GM12878 (cell line): ENCODE data around the gene CINP. TPM values are rescaled to one million over a fixed set of nuclear protein-coding genes. Genes with fewer than 3 reads are reported as not detected.

Experiments
- ATAC-seq: fragments of 200-7000 bp; cut with Tn5 transposase; 3 replicates; pipeline ENCODE4 v1.9.1; 2020; ENCODE audit warnings: mild to moderate bottlenecking, moderate library complexity
- BruUV-seq: library from RNA; stranded (reverse); fragments of 400-500 nt; replicated peaks from 2 replicates; lab custom pipeline; 2021; lab: Mats Ljungman, UMichigan
- CTCF ChIA-PET: fragments of 300-600 bp; sonication (Branson Sonifier 250); formaldehyde crosslinking; extraction: SDS; loops from one replicate; lab custom pipeline; 2021; ENCODE audit warnings: inconsistent platforms; lab: Yijun Ruan, JAX
- POLR2A ChIA-PET: fragments of 350-600 bp; formaldehyde crosslinking; extraction: SDS; loops from one replicate; lab custom pipeline; 2021; ENCODE audit warnings: inconsistent platforms; lab: Charles Lee
- RAD21 ChIA-PET: fragments of 300-600 bp; sonication (Branson Sonifier 250); formaldehyde crosslinking; loops from one replicate; lab custom pipeline; 2023; ENCODE audit warnings: antibody characterized with exemption; ENCODE audit not compliant: unreplicated experiment; lab: Charles Lee
- SMC1A ChIA-PET: fragments of 300-600 bp; sonication (Branson Sonifier 250); formaldehyde crosslinking; loops from one replicate; lab custom pipeline; 2023; ENCODE audit not compliant: unreplicated experiment, uncharacterized antibody; lab: Charles Lee
- DNase-seq: peaks from one replicate; pipeline ENCODE4 v3.0.0-alpha.2; 2011; ENCODE audit warnings: low read depth, low spot score
- FAIRE-seq: peaks from 3 replicates; lab custom pipeline; 2011; peaks lifted over from hg19 to GRCh38; lab: Jason Lieb, UNC
- H2AFZ ChIP-seq: 2 replicates; pipeline ENCODE4 v1.6.0; 2011; ENCODE audit warnings: low read depth, low read length, control low read depth; ENCODE audit not compliant: control insufficient read depth
- H3K27ac ChIP-seq: 2 replicates; pipeline ENCODE4 v1.5.1; 2011; ENCODE audit warnings: control low read depth; ENCODE audit not compliant: control insufficient read depth, insufficient read depth
- H3K27me3 ChIP-seq, 2 experiments: replicated peaks in 1 of 2; 2 replicates each; pipeline versions ENCODE4 v1.6.0 to v1.6.1; 2011; ENCODE audit warnings: low read length in 1 of 2; ENCODE audit not compliant: control insufficient read depth in 2 of 2, insufficient read depth in 2 of 2
- H3K36me3 ChIP-seq, 2 experiments: 2 replicates each; pipeline ENCODE4 v1.5.1; 2011; ENCODE audit warnings: low read length in 1 of 2; ENCODE audit not compliant: control insufficient read depth in 2 of 2, insufficient read depth in 2 of 2
- H3K4me1 ChIP-seq: 2 replicates; pipeline ENCODE4 v1.6.1; 2011; ENCODE audit warnings: mild to moderate bottlenecking, low read length, moderate library complexity, mixed read lengths; ENCODE audit not compliant: control insufficient read depth, insufficient read depth
- H3K4me2 ChIP-seq: 2 replicates; pipeline ENCODE4 v1.6.0; 2011; ENCODE audit warnings: control low read depth; ENCODE audit not compliant: control insufficient read depth, insufficient read depth
- H3K4me3 ChIP-seq: fragments of 200-600 bp; sonication (generic); 2 replicates; pipeline ENCODE4 v1.5.1; 2016
- H3K79me2 ChIP-seq: 2 replicates; pipeline ENCODE4 v1.6.0; 2011; ENCODE audit warnings: low read length; ENCODE audit not compliant: control insufficient read depth, insufficient read depth
- H3K9ac ChIP-seq: 2 replicates; pipeline ENCODE4 v1.8.0; 2011; ENCODE audit warnings: low read length, control low read depth, mixed read lengths; ENCODE audit not compliant: control insufficient read depth, insufficient read depth
- H3K9me3 ChIP-seq: replicated peaks from 3 replicates; pipeline ENCODE4 v1.5.1; 2011; ENCODE audit warnings: mild to moderate bottlenecking, low read length; ENCODE audit not compliant: control insufficient read depth, insufficient read depth
- H4K20me1 ChIP-seq: 2 replicates; pipeline ENCODE4 v1.6.0; 2011; ENCODE audit not compliant: control insufficient read depth, insufficient read depth
- BMI1 ChIP-seq: fragments of 450-650 bp; IDR thresholded peaks from 2 replicates; pipeline ENCODE4 v1.6.1; 2016; ENCODE audit warnings: mild to moderate bottlenecking, moderate library complexity, borderline replicate concordance
- CEBPB ChIP-seq, 2 experiments: fragments of 150-350 bp in 1 of 2; IDR thresholded peaks; 2 replicates each; pipeline ENCODE4 v1.6.1; 2012 to 2014; ENCODE audit warnings: low read depth in 2 of 2, low read length in 2 of 2, borderline replicate concordance in 1 of 2, inconsistent platforms in 1 of 2
- JUNB ChIP-seq: IDR thresholded peaks from 2 replicates; pipeline ENCODE4 v1.6.1; 2016; ENCODE audit warnings: antibody characterized with exemption, mild to moderate bottlenecking
- JUND ChIP-seq: IDR thresholded peaks from 2 replicates; pipeline ENCODE4 v1.6.1; 2012; ENCODE audit warnings: low read depth, mild to moderate bottlenecking, low read length, improper control_type of control experiment, moderate library complexity
- KAT2A ChIP-seq: conservative IDR thresholded peaks from 2 replicates; pipeline ENCODE4 v1.6.1; 2011; ENCODE audit warnings: low read depth, low read length; ENCODE audit not compliant: control insufficient read depth
- MAX ChIP-seq: IDR thresholded peaks from 2 replicates; pipeline ENCODE4 v1.6.1; 2012; ENCODE audit warnings: low read depth, low read length, improper control_type of control experiment
- MYC ChIP-seq: IDR thresholded peaks from 2 replicates; pipeline ENCODE4 v1.6.1; 2011; ENCODE audit warnings: mild to moderate bottlenecking, low read length, moderate library complexity, inconsistent platforms; ENCODE audit not compliant: insufficient read depth, insufficient replicate concordance, insufficient read length, severe bottlenecking
- POLR2A ChIP-seq: IDR thresholded peaks from 2 replicates; pipeline ENCODE4 v1.6.1; 2011; ENCODE audit warnings: low read depth, mild to moderate bottlenecking, low read length
- POLR2AphosphoS2 ChIP-seq: IDR thresholded peaks from 2 replicates; pipeline ENCODE4 v1.6.1; 2011; ENCODE audit warnings: low read depth, mild to moderate bottlenecking, low read length, improper control_type of control experiment, moderate library complexity
- RAD21 ChIP-seq: IDR thresholded peaks from 2 replicates; pipeline ENCODE4 v1.6.1; 2011; ENCODE audit warnings: mild to moderate bottlenecking, low read depth, low read length, moderate library complexity; ENCODE audit not compliant: insufficient read depth
- RUNX3 ChIP-seq: IDR thresholded peaks from 2 replicates; pipeline ENCODE4 v1.6.1; 2012; ENCODE audit warnings: low read length, inconsistent platforms
- SMAD1 ChIP-seq: fragments of 450-650 bp; IDR thresholded peaks from 2 replicates; pipeline ENCODE4 v1.6.1; 2018; ENCODE audit warnings: mild to moderate bottlenecking, low read depth; ENCODE audit not compliant: partially characterized antibody
- SMAD5 ChIP-seq: IDR thresholded peaks from 2 replicates; pipeline ENCODE4 v1.6.1; 2016; ENCODE audit warnings: antibody characterized with exemption, low read depth
- SMC3 ChIP-seq: IDR thresholded peaks from 2 replicates; pipeline ENCODE4 v1.6.1; 2011; ENCODE audit warnings: low read length, improper control_type of control experiment, borderline replicate concordance
- WGBS: methylation state at CpG from one replicate; pipeline ENCODE4 v1.1.6; 2016; ENCODE audit warnings: low lambda C conversion rate; ENCODE audit not compliant: insufficient replicate concordance, insufficient coverage; ENCODE audit errors: missing lambda C conversion rate; 5-methylcytosine and 5-hydroxymethylcytosine counted together
- in situ Hi-C: fragments of 300-500 bp; cut with MboI; formaldehyde crosslinking; loops from 9 replicates; pipeline ENCODE4 v1.14.3; 2018; ENCODE audit warnings: mixed read lengths
- intact Hi-C: fragments of 100-400 bp; cut with micrococcal nuclease; formaldehyde crosslinking; loops from one replicate; pipeline ENCODE4 v1.14.2; 2022; ENCODE audit not compliant: unreplicated experiment
- polyA plus RNA-seq, 11 experiments: library from polyadenylated mRNA; depleted of rRNA in 4 of 11; unstranded in 6 of 11; stranded (reverse) in 5 of 11; fragments of >200 nt; fragmentation: Nextera tagmentation in 4 of 11; fragmentation: Illumina TruSeq in 1 of 11; extraction: Ambion mirVana in 4 of 11; extraction: Trizol in 1 of 11; gene quantifications; 1 replicate in 1 of 11; 2 replicates in 10 of 11; pipeline versions ENCODE4 v1.2.1 to v1.2.3, GENCODE V29; 2011 to 2016; ENCODE audit warnings: inconsistent platforms in 2 of 11, missing spikeins in 2 of 11, low read depth in 1 of 11
- total RNA-seq, 4 experiments: library from RNA; depleted of rRNA in 3 of 4; stranded (reverse); fragments of >200 nt in 3 of 4; fragmentation: Illumina TruSeq in 1 of 4; extraction: Trizol in 1 of 4; gene quantifications; 2 replicates each; pipeline versions ENCODE4 v1.2.1 to v1.2.3, GENCODE V29; 2013 to 2021
- TF ChIP-seq, protein P1 (sequence below): fragments of 450-650 bp; IDR thresholded peaks from 2 replicates; pipeline ENCODE4 v1.6.1; 2017; ENCODE audit warnings: mild to moderate bottlenecking, moderate library complexity

CINP gene
- total and polyA plus RNA-seq, 10 of the 15 experiments (the other 5 are each of a cell fraction or from before 2014, with no cell fraction given), result 45.4 to 73.3 (median 52.9) TPM

GRCh38 chr14:102317564-102318248 lies 45.0 kb downstream of the CINP start (continued):
- TF ChIP-seq RAD21, result peak; percentile 36; the same call in 1 of the 2 replicates
- no peak; the same call in 1 of the 2 replicates for TF ChIP-seq SMC3
- no peak for TF ChIP-seq SMAD5

DNA sequence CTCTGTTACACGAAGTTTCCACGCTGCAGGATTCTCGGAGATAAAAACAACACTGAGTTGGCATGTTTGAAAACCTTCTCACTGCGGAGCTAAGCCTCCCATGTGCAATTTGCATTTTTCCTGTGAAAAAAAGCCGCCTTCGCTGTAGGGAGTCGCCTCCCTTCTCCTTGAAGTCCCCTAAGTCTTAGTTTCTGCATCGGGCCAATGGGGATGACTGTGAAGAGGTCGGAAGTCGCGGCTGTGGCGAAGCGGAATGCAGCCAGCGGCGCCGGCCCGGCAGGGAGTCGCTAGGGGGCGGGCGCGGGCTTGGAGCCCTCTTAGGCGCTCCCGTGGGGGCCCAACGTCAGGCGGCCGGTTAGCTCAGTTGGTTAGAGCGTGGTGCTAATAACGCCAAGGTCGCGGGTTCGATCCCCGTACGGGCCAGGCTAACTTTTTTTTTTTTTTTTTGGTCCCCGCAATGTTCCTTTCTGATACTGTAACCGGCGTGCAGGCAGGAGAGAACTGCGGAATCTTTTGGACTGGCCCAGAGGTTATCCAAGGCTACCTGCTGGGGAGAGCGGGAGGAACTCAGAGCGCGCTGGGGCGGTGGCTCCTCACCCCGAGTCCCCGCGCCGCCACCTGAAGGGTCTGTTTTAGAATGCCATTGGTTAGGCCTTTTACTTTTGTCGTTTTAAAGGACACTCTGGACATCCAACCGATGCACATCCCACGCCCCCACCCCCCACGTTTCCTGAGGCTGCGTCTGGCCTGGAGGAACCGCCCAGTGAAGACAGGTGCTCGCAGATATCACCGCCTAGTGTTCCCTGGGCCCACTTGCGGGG lies 45.7 kb downstream of the CINP start:
- H2AFZ ChIP-seq, result peak overlapping the region; percentile 93
- DNase-seq (peak; percentile 61), ATAC-seq (peak; percentile 83), FAIRE-seq (no peak)
- H3K79me2 ChIP-seq, result peaks cover 14% of the 10 kb centered on the region
- BruUV-seq, result no TSS peak
- intact Hi-C loops, result loop anchor here (2.0 to 10.0 kb wide), 6 partner anchors 46 to 612 kb away; partner anchors contain the start of genes CINP, HSP90AA1 and TECPR2
- no peaks in the 10 kb centered on the region for H4K20me1 ChIP-seq
- peak overlapping the region; percentile 95 for H3K4me2 ChIP-seq
- RAD21 ChIA-PET, result interaction anchor here (0.6 to 1.9 kb wide), 8 partner anchors 12 to 353 kb away, joined by 3 to 7 read pairs (median 4); partner anchors contain the start of gene MOK
- no peaks in the 10 kb centered on the region for H3K36me3 ChIP-seq
- peak overlapping the region; percentile 61; the same call in 1 of the 2 replicates for H3K27ac ChIP-seq
- H3K4me1 ChIP-seq, result peaks cover 27% of the 10 kb centered on the region
- H3K9ac ChIP-seq, result peak overlapping the region; percentile 64; the same call in 1 of the 2 replicates
- CTCF ChIA-PET, result interaction anchor here (0.6 to 3.4 kb wide), 26 partner anchors 12 to 369 kb away, joined by 3 to 14 read pairs (median 4); partner anchors contain the start of genes CINP, MOK and TECPR2
- no peaks in the 10 kb centered on the region for H3K9me3 ChIP-seq
- H3K4me3 ChIP-seq, result peak overlapping the region; percentile 75
- POLR2A ChIA-PET, result interaction anchor here (0.5 to 0.7 kb wide), 4 partner anchors 10 to 552 kb away, joined by 3 to 6 read pairs (median 4); no protein-coding TSS in a partner anchor
- WGBS, result under 1% methylated on average over 54 of the region's 54 CpGs
- SMC1A ChIA-PET, result interaction anchor here (0.8 to 2.4 kb wide), 8 partner anchors 9 to 355 kb away, joined by 3 to 7 read pairs (median 4); no protein-coding TSS in a partner anchor
- no peaks in the 10 kb centered on the region for H3K27me3 ChIP-seq
- in situ Hi-C loops, result loop anchor here (5.0 to 25.0 kb wide), 2 partner anchors 355 to 555 kb away; partner anchors contain the start of genes DYNC1H1 and PPP2R5C
- no peak for TF ChIP-seq POLR2A
- TF ChIP-seq KAT2A, result no peak
- TF ChIP-seq SMAD1, result no peak
- no peak for TF ChIP-seq JUND
- no peak for TF ChIP-seq MYC
- TF ChIP-seq MAX, result no peak
- TF ChIP-seq CEBPB (IDR thresholded peaks at IDR 0.05; ENCODE audit: borderline replicate concordance in 1 of 2, low read depth in 2 of 2, low read length in 2 of 2), result no peak
- TF ChIP-seq BMI1, result no peak
- peak; percentile 61 for TF ChIP-seq RUNX3
- no peak for TF ChIP-seq POLR2AphosphoS2
- TF ChIP-seq, protein P1, sequence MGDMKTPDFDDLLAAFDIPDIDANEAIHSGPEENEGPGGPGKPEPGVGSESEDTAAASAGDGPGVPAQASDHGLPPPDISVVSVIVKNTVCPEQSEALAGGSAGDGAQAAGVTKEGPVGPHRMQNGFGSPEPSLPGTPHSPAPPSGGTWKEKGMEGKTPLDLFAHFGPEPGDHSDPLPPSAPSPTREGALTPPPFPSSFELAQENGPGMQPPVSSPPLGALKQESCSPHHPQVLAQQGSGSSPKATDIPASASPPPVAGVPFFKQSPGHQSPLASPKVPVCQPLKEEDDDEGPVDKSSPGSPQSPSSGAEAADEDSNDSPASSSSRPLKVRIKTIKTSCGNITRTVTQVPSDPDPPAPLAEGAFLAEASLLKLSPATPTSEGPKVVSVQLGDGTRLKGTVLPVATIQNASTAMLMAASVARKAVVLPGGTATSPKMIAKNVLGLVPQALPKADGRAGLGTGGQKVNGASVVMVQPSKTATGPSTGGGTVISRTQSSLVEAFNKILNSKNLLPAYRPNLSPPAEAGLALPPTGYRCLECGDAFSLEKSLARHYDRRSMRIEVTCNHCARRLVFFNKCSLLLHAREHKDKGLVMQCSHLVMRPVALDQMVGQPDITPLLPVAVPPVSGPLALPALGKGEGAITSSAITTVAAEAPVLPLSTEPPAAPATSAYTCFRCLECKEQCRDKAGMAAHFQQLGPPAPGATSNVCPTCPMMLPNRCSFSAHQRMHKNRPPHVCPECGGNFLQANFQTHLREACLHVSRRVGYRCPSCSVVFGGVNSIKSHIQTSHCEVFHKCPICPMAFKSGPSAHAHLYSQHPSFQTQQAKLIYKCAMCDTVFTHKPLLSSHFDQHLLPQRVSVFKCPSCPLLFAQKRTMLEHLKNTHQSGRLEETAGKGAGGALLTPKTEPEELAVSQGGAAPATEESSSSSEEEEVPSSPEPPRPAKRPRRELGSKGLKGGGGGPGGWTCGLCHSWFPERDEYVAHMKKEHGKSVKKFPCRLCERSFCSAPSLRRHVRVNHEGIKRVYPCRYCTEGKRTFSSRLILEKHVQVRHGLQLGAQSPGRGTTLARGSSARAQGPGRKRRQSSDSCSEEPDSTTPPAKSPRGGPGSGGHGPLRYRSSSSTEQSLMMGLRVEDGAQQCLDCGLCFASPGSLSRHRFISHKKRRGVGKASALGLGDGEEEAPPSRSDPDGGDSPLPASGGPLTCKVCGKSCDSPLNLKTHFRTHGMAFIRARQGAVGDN, result peak; percentile 57; the same call in 1 of the 2 replicates
- TF ChIP-seq JUNB, result no peak
